Forelimb muscle (tissue), 1 donor: ENCODE data around the gene NRG3. TPM values are rescaled to one million over a fixed set of nuclear protein-coding genes. Genes with fewer than 3 reads are reported as not detected.

Source experiments
- DNase-seq: peaks from one replicate; pipeline ENCODE4 v3.0.0-alpha.2; 2013; ENCODE audit warnings: low read depth
- polyA plus RNA-seq: library from polyadenylated mRNA; unstranded; fragments of 120-200 nt; gene quantifications from one replicate; pipeline ENCODE4 v1.2.1, GENCODE V29; 2013; ENCODE audit not compliant: insufficient read length

NRG3 gene
- polyA plus RNA-seq, 1 donor = 0.06 TPM

DNA sequence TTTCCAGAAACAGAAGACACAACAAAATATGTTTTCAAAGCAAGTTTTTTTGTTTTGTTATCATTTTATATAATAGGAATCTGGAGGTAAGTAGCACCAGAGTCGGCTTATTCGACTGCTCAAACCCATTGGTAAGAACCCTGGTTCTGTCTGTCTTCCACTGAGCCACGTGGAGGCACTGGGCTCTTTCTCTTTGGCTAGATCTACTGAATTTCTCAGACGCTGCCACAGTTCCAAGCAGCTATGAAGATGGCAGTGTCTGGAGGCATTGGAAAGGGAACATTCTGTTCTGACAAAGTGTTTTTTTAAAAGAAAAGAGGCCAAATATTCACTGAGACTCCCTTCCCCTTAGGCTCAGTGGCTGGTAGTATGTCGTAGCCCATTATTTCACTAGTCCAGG, 338.8 kb downstream of the NRG3 start:
- DNase-seq = no peak

DNA sequence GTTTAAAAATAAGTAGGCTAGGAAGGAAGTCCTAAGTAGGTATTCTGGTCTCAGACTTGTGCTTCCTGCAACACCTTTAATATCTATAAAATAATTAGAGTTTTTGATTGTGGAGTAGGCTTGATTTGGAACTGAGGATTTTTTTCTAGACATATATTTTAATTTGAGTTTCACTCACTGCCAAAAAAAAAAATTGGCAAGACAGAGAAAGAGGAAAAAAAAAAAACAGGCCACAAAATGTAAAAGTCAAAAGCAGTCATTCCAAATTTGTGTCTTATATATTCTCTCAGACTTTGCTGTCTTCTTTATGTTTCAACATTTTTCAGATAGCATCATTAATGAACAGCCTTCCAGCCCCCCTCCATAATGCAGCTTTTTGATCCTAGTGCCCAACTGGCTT, 346.1 kb downstream of the NRG3 start:
- no peak for DNase-seq

DNA sequence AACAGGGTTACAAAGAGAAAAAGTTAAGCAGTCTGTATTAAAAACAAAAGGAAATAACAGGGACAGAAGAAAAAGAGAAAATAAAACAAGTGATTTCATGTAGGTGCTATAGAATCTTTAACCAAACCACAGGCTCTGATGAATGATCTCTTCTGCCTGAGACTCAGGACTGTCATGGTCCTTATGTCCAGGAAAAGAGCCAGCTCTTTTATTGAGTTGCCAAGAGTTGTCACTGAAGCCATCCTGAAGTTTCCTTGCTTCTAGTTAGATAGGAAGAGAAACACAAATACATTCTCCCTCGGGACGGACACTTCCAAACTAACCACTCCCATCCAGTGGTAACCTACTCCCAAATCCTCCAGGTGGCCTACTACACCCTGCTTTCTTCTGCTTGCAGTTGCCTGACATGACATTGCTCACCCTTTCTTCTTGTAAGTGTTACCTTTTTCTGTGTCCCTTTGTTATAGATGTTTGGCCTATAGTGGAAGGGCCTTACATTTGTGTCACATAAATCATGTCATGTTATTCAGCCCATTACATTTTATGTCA, 346.7 kb downstream of the NRG3 start:
- no peak for DNase-seq

DNA sequence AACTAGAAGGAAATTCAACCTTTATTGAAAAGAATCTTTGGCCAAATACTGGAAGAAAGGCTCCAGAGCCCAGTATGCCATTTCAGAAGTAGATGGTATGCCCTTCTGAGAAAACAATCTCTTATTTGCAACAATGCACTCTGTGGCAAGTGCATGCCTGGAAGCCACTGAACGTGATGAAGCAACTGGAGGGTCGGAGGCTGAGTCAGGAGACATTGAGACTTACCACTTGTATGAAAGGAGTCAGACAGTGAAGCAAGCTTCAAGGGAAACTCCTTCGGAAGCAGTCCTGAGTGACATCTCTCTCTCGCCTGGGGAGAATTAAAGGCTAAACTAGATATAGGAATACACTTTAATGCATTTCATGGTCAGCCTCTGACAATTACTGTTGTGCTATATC, 353.7 kb downstream of the NRG3 start:
- DNase-seq = no peak

DNA sequence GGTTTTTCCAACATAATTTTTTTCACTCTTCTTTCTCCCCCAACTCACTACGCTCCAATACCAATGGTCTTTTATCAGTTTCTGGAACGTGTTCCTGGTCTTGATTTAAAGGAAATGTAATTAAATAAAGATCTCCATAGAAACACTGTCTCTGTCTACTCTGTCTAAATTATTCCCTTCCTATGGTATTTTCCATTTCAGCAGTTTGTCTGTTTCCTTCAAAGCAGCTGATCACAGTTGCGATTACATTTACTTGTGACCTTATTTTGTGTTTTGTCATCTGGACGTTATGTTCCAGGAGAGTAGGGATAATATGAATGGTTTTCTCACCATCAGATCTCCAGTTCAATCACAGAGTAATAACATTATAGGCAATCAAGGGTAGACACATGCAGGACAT, 359.2 kb downstream of the NRG3 start:
- DNase-seq = no peak

DNA sequence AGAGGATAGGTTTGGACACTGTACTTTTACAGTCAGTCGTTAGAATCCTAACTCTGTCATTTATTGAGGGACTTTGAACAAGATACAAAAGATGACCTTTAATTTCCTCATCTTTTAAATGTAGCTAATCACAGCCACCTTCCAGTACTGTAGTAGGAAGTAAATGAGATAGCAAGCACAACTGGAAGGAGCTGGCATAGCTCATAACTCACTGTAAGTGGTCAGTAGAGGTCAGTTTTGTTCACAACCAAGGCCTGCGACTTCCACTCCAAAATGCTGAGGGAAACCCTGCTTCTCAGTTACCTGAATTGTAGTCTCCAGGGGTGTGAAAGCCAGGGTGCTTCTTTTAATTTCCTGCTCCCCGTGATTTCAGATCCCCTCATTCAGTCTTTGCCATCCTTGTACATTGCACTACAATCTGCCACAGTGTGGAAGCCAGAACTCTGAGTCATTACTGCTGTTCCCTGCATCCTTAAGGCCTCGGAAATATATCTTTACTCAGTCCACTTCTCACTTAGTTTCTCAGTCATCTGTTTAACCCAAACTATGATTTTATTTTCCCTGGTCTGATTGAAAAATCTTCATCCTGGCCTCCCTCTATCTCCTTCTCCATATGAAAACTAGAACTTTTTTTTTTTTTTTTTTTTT, 361.2 kb downstream of the NRG3 start:
- no peak for DNase-seq

DNA sequence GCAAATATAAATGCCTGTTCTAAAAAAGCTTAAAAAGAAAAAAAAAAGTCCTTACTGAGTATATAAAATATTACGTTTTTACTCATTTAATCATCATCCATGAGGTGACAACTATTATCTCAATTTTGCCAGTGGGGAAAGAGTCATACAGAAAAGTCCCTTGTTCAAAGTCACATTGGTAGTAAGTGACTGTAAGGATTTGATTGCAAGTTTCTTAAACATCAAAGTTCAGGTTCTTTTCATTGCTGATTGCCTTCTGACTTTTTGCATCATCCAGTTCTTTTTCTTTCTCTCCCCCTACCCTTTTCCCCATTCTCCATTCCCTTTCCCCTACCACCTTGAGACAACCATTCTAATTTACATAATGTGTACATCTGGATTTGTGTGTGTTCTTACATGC, 363.3 kb downstream of the NRG3 start:
- no peak for DNase-seq

DNA sequence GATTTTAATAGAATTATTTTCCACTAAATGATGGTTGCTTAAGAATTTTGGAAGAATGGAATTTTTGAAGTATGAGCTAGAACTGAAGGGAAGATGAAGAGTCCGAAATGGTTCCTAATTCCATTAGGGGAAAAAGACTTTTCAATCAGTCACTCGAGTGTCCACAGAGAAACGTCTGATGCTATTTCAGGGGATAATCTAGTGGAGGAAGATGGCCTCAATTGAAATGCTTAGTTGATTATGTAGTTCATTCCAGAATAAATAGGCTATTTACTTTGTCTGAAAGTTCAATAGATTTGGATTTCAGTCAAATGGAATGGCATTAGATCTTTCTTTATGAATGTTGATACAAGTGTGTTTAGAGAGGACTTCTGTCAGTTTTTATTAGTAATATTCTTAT, 365.4 kb downstream of the NRG3 start:
- DNase-seq = no peak

DNA sequence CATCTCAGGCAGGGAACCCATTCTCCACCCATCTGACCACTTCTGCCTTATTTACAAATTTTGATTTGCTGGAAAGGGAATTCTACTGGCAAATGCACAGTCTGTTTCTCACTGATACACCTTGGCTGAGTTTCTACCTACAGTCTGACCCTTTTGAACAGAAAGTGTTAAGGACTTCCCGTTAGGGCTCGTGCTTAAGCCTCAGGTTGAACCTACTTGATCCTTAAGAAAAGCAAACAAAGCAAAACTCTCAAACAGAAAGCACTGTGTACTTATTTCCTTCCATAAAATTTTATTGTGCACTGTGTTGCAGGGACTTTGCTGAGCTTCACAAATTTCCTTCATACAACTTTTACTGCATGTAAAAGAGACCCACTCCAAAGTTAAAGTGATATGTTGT, 367.8 kb downstream of the NRG3 start:
- DNase-seq = no peak

DNA sequence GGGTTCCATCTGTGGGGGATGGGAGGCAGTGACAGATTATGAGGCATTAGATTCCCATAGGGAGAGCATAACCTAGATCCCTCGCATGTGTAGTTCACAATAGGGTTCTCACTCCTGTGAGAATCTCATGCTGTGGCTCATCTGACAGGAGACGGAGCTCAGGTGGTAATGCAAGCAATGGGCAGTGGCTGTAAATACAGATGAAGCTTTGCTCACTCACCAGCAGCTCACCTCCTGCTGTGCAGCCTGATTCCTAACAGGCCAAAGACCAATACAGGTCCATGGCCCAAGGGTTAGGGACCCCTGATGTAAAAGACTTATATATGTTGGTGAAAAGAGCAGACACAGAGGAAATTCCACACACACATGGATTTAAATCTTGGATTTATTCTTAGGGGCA, 370.2 kb downstream of the NRG3 start:
- DNase-seq = no peak

DNA sequence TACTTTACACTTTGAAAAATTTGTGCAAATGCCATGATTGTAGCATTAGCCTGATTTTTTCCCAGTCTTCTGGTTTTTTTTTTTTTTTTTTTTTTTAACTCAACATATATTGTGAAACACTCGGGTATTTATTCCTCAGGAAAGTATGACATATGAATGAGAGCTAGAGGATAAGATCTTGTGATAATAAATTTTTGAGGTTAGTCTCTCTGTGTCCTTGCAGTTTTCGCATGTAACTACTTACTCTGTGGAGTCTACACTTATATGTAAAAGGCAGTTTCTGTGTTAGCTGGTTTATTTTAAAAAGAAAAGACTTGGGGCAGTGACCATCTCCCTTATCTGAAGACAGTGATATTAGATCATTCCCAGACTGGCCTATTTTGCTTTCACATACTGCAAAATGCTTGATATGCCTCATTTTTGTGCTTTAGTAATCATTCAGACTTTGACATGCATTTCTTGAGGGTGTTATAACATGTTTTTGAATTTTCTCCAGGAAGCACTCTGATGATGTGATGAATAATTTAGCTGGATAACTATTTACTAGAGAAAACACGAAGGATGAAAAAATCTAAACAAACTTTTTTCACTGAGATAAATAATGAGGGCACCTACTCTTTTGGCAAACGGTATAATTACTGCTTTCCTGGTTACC, 371.0 kb downstream of the NRG3 start:
- DNase-seq = no peak

DNA sequence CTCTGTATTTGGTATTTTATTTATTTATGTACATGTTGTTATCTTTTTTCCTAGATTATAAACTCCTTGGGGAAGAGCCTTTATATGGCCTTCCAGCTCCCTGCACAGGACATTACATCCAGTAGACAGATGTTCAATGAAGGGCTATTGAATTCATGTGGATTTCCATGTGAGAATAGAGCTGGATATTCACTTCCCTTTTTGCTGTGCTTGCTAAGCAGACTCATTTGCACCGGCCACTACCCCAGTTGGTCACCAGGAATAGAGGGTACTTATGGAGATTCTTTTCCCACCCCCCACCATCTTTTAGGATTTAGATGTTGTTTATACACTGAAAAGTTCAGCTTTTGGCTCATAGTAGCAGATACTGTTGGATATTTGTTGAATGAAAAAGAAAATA, 374.1 kb downstream of the NRG3 start:
- no peak for DNase-seq

DNA sequence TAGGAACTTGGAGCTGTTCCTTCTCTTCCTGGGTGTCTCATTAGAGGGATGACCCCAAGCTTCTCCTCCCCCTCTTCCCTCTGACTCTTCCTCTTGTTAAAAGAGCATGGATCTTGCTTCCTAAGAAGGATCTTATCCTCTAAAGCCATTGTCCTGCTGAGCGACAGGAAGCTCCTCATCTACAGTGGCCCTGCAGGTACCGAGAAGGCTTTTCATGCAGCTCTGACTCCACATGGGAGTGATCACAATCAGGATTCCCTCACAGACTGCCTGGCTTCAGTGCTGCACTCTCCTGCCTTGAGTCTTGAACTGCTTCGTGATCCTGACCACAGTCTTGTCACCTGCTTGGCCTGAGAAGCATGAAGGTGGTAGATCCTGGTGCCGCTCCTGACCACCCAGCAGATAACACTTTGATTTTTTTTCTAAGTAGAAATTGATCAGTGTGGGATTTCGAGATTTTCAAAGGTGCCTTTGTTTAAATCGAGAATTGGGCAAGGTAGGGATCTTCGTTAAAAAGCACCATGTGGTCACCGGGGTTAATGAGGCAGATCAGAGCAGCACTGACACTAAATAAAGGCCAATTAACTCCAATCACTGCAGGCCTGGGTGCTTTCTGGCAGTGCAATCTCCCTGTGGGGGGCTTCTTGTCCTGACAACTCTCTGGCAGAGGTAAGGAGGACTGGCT, 376.4 kb downstream of the NRG3 start:
- DNase-seq = no peak

DNA sequence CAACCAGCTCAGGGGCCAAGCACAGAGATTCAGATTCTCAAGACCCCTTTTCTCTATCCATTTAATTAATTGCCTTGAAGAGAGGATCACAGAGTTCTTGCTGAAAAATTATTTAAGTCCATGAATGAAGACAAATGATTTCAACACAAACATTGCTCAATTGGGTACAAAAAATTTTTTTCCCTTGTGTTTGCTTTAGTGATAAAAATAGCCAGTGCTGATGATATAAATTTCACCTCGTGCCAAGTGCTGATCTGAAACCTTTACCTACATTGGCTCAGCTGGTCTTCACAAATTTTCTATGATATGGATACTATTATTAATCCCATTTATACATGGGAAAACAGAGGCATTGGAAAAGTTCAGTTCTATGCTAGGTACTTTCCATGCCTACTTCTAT, 377.1 kb downstream of the NRG3 start:
- DNase-seq = no peak

DNA sequence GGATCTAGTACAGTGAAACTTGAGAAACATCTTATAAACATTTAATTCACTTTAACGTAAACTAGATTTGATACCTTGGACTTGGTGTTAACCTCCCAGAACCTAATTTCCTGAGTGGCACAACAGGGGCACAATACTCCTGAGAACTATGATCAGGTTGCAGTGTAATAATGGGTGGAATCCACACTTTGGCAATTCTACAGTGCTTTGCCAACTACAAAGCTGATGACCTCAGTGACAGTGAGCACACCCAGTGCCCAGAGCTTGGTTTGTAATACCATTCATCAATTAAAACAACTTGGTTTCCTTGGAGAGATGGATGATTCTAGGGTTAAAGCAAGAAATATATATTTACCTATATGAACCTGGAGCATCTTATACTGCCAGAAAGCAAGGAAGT, 379.2 kb downstream of the NRG3 start:
- DNase-seq = no peak

DNA sequence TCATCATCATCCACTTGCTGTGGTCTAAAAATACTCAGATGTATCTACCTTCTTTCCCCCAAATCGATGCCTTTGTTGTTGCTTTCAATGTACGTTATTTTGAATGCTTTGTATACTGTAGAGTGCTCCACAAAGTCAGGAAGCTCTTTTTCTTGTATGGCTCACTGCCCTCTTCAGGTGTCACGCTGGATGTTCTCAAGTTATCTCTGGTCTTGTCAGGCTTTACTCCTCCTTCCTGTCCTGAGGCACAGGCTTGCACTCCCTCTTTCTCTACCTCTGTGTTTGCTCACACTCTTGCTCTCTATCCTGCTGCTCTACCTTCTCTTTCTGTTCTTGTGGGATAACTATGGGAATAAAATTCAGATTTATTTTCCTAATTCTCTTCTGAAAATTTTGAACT, 381.3 kb downstream of the NRG3 start:
- no peak for DNase-seq

DNA sequence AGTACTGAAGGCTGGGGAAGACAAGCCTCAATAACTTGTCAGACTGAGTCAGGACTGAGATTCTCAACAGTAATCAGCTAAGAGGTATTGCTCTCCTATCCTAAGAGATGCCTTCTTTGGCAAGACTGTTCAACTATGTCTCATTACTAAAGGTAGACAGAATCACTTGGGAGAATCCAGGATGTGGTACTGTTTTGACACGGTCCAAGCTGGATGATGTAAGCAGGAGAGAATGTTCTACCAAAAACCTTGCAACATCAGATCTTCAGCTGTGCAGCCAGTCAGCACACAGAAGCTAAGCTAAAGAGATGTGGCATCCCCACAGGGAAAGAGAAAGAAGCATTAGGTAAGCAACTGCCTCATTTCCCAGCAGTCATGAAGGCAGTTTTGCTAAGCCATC, 391.4 kb downstream of the NRG3 start:
- DNase-seq = no peak

DNA sequence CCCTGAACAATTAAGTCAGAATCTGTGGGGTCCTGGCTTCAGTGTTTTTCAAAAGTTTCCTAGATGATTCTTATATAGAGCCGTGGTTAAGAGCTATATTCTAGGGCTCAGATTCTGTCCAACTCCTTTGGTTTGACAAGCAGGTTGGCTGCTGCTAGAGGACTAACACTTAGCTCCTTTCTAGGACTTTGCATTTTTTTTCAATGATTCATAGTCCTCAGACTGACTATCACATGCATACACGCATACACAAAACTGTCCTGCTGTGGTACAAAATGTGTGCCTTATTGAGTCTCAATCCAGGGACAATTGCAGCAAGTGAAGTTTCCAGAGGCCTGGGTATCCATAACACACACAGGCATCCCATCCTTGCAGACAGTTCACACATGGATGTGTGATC, 392.0 kb downstream of the NRG3 start:
- DNase-seq = no peak

DNA sequence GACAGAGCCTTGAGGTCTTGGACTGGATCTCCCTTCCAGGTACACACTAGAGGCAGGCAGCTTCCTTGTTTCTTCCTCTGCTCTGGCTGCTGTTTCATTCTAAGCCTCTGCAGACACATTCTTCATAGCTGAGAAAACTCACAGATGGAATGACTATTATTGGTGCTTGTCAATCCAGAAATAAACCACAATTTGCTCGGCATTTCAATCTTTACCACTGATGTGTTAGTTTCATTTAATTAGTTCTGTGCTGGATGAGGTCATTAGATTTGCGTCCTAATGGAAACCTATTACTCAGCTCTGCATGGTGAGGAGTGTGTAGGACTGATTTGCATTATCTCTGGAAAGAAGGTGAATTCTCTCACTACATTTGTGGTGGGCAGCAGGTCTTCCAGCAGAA, 392.5 kb downstream of the NRG3 start:
- no peak for DNase-seq

DNA sequence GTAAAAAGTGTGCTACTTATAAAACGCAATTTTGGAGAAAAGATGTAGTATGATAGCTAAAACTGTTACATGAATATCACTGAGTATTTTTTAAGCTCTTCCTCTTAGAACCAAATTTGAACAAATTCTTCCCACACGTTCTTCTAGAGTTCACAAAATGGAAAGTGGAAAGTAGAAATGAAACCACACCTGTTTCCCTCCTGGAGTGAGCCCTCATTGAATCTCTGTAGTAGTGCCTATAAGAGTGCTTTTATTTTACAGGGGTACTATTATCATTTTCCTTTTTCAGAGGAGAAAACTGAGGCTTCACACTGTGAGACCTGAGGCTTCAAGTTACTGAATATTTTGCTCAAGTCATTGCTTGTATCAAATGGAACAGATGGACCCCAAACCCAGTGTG, 393.0 kb downstream of the NRG3 start:
- no peak for DNase-seq

DNA sequence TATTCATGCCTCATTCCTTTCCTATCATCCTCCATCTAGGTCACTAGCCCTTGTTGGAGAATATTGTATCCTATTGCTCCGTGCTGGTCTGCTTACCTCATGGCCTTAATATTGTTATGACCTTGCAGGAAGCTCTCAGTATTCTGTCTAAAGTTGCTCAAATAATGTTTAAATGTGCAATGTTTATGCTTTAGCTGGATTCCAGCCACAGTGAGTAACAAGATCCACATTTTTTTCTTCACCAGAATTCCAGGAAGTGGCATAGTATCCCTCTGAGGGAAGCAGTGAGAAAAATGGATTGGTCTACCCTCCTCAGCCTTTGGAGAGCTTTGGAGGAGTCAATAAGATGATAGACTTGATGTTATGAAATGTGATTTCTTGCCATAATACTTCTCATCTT, 402.6 kb downstream of the NRG3 start:
- DNase-seq = no peak

DNA sequence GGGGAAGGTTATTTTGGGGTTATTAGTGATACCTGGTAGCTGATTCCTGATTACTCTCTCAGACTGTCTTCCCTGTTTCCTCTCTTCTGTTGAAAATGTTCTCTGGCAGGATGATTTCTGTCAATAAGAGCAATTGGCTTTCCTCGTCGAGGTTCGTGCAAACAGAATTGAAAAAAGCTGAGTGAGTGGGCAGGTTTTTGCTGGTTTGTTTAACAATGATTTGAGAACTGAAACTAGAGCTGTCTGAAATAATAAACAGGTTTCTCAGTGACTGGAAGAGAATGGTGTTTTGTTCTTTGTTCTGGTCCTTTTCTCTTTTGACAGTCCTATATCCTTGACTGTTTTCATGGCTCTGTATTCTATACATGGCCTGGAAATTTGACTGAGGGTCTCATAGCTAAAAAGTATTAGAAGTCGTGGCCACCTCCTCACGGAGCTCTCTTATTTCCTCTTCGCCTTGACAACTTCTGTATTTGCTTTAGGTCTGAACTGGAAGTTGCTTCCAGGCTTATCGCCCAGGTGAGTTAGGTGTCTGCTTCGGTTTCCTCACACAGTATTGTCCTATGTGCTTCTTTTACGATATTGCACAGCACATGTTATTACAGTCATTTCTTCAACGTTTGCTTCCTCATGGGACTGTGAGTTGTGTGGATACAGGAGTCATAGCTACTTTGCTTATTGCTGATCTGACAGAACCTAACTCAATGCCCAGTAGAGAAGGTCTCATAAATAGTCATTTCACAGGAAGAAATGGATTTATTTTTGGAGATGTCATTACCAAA, 403.6 kb downstream of the NRG3 start:
- no peak for DNase-seq
